HG03139 (cell line): Measurements from ENCODE around the gene KRTAP13-1.

Source experiments
- ATAC-seq: cut with Tn5 transposase; IDR thresholded peaks from one replicate; pipeline ENCODE4 v1.9.1; 2021; ENCODE audit not compliant: unreplicated experiment

KRTAP13-1 gene, protein sequence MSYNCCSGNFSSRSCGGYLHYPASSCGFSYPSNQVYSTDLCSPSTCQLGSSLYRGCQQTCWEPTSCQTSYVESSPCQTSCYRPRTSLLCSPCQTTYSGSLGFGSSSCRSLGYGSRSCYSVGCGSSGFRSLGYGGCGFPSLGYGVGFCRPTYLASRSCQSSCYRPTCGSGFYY

DNA sequence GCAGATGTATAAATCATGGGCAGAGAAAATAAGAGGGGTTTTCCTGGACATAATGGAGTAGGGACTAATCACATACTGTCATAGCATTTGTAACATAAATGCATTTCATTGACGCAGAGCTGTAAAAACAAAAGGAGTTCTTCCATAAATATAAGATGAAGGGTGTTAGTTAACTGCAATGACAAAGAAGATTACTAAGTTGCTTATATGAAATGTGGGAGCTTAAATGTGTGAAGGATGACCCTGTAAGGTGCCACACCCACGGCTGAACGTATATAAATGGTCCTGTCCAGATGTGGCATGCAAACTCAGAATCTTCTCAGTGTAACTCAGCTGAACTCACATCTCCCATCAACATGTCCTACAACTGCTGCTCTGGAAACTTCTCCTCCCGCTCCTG, at the start of gene KRTAP13-1:
Gene KRTAP13-1, plus strand, starts transcription at position 301 of the 400 bp plus-strand sequence. Its CDS starts 56 bp downstream, at position 357.
- ATAC-seq, result no peak

DNA sequence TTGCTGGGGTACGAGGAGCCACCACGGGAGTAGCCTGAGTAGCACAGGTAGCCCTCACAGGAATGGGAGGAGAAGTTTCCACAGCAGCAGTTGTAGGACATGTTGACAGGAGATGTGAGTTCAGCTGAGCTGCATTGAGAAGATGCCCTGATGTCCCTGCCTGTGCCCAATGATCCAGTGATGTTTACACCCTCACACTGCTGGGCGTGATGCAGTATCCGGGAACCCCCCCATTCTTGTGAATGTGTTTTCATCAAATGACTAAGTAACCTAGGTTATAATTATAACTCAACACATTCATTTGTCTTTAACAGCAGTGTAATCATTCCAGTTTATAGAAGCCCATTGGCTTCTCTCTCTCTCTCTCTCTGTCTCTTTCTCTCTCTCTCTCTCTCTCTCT, 47.3 kb upstream of the KRTAP13-1 start, which contains the start of gene KRTAP23-1:
Gene KRTAP23-1, minus strand, starts transcription at position 101 of the 400 bp plus-strand sequence. Its CDS starts 0 bp downstream, at position 101.
- ATAC-seq, result no peak

DNA sequence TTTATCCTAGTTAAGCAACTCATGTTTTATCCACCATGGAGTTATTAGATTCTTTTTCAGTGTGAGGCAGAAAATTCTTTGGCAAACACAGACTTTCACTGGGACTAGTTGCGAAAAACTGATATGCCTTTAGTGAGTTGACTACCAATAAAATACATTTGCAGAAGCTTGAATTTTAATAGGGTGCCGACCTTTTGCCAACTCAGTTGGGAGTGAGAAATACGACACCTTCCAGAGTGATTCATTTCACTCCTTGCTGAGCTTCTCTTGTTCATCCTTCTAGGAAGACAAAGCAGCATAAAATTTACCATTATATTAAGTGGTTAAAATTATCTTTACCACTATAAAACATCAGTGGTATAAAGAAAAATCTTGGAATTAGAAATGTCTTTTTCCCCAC, 46.3 kb upstream of the KRTAP13-1 start:
- ATAC-seq, result no peak

DNA sequence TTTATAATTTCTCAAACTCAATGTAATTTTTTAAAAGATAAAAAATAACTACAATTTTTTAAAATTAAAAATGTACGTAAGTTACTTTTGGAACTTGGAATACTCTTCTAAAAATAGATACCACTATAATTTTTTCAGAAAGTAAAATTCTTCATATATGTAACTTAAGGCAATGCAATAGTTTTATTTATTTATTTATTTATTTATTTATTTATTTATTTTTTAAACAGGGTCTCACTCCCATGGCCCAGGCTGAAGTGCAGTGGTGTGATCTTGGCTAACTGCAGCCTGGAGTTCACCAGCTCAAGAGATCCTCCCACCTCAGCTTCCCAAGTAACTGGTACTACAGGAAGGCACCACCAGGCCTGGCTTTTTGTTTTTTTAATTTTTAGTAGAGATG, 44.3 kb upstream of the KRTAP13-1 start:
- ATAC-seq, result no peak

DNA sequence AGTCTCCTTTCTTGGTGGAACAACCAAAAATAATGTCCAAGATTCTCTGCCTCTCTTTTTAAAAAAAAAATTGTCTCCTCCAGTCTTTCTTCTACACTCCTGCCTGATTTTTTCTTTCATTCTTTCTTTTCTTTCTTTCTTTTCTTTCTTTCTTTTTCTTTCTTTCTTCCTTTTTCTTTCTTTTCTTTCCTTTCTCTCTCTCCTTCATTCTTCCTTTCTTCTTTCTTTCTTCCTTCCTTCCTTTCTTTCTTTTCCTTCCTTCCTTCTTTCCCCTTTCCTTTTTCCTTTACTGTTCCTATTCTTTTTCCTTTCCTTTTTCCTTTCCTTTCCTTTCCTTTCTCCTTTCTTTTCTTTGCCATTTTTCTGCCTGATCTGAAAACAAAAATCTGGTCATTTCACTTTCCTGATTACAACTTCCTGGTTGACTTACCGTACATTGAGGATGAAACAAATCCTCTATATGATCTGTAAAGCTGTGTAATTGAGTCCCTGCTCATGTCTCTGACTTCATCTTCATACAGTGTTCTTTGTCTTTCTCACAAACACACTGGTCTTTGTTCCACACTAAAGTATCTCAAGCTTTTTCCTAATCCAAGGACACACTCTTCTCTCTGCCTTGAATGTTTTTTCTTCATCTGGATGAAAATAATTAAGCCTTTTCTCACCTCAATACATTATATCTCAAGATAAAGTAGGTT, 41.4 kb upstream of the KRTAP13-1 start:
- ATAC-seq, result no peak

DNA sequence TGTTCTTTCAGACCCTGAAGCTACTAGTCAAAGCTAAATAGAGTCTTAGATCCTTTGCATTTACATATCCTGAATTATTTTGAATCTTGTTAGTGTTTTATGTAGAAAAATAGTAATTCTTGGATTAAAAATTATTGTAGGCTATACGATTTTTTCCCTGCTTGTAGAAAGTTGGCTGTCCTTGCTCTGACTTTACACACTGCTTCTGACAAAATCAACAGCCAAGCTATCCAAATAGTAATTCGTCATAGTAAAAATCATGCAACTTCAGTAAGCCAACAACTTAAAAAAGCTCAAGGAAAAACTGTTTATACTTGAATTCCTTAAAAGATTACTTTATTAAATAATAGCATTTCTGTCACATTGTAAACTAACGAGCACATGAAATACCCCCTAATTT, 39.9 kb upstream of the KRTAP13-1 start:
- ATAC-seq, result no peak

DNA sequence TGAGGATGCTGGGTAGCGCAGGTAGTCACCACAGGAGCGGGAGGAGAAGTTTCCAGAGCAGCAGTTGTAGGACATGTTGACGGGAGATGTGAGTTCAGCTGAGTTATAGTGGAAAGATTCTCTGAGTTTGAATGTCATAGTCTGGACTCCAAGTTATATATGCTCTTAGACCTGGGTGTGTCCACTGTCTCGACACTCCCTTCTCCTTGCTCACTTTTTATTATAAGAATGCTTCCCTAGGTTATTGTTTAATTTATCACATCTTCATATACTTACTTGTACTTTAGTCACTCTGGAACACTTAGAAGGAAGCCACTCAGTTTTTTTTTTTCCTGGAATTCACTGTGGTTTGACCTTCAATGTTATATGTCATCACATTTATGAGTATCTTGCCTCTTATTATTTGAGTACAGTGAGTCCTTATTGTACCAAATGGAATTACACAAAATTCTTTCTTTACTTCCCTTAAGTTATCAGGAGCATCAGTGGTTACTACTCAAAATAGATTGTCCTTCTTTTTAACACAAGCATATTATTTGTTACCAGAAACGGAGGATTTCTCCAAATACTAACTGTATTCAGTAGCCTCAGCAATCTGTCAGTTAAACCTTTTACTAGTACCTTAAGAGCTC, 23.6 kb upstream of the KRTAP13-1 start, which contains the start of gene KRTAP13-2:
Gene KRTAP13-2, minus strand, starts transcription at position 133 of the 632 bp plus-strand sequence. Its CDS starts 58 bp downstream, at position 75.
- no peak for ATAC-seq

DNA sequence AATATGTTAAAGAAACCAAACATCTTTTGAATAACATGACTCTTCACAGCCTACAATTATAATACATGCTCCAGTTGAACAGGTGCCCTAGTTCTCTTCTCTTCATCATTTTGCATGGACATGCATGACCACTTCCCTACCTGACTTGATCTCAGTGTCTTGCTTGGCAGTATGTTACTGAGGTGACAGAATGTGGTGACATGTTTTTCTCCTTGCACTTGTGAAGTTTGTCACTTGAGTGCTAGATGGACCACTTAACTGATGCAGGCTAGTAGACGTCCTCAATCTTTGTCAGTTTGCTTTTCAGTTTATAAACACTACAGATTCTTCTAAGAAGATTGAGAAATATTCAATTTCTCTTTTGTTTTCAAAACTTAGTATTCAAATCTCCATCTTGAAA, 13.6 kb upstream of the KRTAP13-1 start:
- no peak for ATAC-seq

DNA sequence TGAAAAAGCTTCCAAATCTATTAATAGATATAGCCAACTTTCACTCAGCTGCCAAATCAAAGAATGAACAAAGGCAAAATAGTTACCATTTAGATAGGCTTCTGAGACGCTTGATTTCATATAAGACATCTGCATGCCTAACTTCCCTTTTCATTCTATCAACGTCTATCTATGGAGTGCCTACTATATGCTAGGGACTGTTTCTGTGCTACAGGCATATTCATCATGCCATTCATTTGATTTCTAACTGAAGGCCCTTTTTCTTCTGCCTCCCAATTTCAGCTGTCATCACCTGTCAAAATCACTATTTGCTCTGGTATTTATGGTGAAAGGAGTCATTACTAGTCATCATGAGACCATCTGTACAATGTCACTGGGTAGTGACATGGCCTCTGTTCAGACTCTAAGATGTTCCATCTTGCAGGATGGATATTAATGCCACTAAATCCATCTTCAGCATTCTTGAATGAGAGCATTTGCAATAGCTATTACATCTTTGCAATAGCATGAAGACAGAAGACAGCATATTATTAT, 4.3 kb upstream of the KRTAP13-1 start:
- no peak for ATAC-seq

DNA sequence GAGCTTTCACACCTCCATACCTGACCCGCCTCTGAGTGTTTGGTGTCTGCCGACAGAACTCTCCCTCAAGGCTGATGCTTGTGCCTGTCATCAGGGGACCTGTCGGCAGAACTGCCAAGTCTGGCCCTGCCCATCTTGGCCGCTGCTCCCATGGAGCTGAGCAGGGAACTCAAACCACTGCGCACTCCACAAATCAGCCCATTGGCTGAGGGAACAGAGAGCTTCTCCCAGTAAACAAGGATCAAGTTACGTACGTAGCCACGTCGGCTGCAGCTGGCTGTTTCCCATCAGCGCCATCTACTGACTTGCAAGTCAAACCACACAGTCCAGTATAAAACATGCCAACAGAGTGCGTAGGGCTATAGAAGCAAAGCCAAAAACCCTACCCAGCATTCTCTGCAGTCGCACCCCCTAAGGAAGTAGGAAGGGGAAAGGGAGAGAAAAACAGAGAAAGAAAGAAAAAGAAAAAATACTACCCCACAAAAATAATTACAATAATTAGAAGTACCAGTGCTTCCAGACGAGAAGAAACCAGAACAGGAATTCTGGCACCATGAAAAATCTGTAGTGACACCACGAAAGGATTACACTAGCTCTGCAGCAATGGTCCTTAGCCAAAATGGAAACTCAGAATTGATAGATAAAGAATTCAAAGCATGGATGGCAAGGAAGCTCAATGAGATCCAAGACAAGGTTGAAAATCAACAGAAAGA, 13.1 kb downstream of the KRTAP13-1 start:
- no peak for ATAC-seq

DNA sequence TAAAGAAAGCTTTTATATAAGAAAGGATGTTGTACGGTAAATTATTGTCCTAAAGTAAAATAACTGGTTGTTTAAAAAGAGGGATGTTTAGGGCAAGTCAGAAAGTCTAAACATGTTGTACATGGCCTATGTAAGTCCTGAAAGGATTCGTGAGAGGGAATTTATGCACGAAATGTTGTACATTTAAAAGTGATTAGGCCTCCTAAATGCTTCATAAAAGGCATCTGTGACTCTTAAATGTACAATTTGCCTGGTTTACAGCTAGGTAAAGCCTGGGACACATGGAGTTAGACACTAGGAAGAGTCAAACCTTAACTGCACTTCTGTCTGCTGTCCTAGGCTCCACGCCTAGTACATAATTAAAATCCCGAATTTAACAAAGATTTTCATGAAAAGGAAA, 20.2 kb downstream of the KRTAP13-1 start:
- no peak for ATAC-seq

DNA sequence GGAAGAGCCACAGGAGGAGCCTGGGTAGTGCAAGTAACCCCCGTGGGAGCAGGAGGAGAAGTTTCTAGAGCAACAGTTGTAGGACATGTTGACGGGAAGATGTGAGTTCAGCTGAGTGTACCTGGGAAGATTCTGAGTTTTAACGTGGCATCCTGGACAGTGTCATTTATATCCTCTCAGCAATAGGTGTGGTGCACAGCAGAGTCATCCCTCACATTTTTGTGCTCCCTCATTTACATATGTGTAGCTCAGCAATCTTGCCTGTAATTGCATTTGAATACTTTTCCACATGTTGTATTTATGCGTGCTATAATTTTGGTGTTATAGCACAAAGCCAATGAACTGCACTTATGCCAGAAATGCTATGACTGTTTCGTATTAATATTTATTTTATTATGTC, 30.0 kb downstream of the KRTAP13-1 start, which contains the start of gene KRTAP13-3:
Gene KRTAP13-3, minus strand, starts transcription at position 101 of the 400 bp plus-strand sequence. Its CDS starts 14 bp downstream, at position 87.
- ATAC-seq, result no peak

DNA sequence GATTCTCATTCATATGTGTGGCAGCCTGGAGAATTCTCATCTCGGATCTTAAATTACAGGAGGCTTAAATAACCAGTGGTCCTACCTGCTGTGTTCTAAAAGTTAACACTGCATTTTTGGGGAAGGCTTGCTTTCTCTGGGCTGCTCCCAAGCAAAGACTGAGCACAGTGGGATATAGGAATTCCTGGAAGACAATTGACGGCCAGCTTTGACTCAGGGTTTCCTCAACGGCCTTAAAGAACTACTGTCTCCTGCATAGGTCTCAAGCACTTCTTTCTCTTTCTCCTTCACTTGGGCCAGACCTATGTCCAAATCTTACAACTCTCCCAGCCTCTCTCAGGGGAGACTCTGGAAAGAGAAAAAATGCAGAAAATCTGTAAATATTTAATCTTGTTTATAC, 30.9 kb downstream of the KRTAP13-1 start:
- no peak for ATAC-seq

DNA sequence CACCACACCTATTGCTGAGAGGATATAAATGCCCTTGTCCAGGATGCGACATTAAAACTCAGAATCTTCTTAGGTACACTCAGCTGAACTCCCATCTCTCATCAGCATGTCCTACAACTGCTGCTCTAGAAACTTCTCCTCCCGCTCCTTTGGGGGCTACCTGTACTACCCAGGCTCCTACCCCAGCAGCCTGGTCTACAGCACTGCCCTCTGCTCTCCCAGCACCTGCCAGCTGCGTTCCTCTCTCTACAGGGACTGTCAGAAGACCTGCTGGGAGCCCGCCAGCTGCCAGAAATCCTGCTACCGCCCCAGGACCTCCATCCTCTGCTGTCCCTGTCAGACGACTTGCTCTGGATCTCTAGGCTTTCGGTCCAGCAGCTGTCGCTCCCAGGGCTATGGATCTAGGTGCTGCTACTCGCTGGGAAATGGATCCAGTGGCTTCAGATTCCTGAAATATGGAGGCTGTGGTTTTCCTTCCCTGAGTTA, 34.4 kb downstream of the KRTAP13-1 start, which contains the start of gene KRTAP13-4:
Gene KRTAP13-4, plus strand, starts transcription at position 51 of the 486 bp plus-strand sequence. Its CDS starts 56 bp downstream, at position 107.
- ATAC-seq, result no peak

DNA sequence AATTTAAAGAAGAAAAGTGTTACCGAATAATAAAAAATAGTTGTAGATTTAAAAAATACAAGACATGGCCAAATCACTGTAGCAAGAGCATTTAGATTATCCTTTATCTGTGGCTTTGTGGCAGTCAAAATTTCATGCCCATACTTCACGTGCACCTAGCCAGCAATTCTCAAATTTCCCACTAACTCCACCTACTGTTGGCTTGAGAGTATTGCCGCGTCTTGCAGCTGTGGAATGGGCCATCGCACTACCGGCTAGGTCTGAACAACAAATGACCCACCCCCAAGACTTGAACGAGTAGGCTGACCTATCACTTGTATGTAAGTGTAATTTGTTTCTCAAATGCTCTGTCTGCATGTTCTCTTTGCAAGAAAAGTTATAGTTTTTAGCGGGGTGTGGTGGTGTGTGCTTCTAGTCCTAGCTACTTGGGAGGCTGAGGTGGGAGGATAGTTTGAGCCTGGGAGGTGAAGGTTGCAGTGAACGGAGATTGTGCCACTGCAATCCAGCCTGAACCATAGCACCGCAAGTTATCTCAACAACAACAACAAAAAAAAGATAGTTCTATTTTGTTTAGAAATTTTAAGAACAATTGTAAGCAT, 38.3 kb downstream of the KRTAP13-1 start:
- no peak for ATAC-seq

DNA sequence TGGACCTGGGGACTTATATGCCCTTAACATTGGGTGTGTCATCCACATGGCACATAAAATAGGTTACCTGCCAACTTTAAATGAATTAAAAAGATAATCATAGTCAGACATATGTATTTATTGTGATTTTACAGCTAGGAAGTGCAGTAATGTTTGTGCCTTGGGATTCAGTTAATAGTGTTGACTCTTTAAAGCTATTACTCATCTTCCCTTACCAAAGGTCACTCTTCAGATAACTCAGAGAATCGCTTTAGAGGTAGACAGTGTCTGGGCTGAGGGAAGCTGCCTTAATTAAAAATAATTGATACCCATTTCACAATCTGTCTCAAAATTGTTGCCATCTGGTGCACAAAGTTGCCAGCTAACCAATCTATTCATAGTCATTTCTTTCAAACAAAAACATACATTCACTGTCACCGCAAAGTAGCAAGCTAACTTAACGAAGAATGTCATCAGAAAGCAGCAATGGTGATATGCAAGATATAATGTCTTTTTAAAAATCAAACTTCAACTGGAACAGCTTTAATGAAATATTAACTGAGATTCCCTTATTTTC, 41.3 kb downstream of the KRTAP13-1 start:
- no peak for ATAC-seq

DNA sequence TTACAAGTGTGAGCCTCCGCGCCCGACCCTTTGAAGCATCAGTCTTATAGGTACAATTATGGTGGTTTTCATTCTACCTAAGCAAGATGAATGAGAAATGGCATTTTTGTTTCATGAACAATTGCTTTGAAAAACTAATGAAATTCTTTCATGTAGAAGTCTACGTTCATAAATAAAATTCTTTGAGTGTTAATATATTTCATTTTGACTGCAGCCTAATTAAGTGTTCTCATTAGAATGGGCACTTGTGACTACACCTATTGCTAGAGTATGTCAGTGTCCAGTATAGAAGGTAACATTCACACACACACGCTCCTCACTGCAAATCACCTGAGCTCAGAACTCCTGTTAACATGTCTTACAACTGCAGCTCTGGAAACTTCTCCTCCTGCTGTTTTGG, 44.1 kb downstream of the KRTAP13-1 start, which contains the start of gene KRTAP15-1:
Gene KRTAP15-1, plus strand, starts transcription at position 301 of the 400 bp plus-strand sequence. Its CDS starts 53 bp downstream, at position 354.
- ATAC-seq, result no peak

DNA sequence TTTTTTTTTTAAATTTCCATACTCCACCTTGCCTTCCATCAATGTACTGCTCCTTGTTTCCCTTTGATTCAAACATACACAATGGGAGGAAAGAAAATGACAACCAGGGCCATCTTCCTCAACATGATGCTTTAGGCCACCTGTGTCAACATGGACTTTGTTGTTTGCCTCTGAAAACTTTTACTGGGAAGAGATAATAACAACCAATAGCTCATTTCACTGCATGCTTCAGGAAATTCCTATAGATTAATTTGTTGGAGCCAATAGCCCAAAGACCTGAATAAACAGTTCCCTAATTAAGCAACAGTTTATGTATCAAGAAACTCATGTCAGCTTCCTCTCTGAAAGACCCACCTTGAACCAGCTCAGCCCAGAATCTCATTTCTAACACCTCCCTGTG, 47.4 kb downstream of the KRTAP13-1 start:
- ATAC-seq, result no peak

DNA sequence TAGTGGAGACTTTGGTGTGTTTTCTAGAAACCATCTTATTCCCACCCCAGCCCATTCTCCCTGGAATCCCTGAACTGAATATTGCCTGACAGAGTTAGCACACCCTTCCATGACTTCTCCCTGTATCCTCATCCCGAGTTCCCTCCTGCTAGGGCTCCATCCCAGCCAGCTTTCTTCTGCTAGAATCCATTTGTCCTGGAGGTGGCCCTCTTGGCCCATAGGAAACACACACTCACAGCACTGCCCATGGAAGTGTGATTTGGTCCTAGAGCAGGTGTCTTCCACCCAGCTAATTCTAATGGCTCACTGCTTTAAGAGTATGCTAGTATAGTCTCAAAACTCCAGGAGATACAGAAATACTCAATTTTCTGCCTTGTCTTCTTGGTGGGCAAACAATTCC, 48.4 kb downstream of the KRTAP13-1 start:
- no peak for ATAC-seq
